ENCODE results near the gene PPIH. TPM values are rescaled to one million over a fixed set of nuclear protein-coding genes. Genes with fewer than 3 reads are reported as not detected.
A peak's percentile ranks its signal among the peaks of the same experiment; 100 is the strongest.
"Not testable (repeated sequence)": the region's sequence is repeated elsewhere in the genome, so short reads cannot be mapped to it uniquely, and the experiment has no call there.

Gene PPIH
- total and polyA plus RNA-seq, 4 experiments from 2014 or later: 40.5 to 74.4 (median 54.4) TPM

GRCh38 chr1:42681741-42682483 is 23.7 kb downstream of the PPIH start, which contains the start of gene YBX1:
Gene YBX1, plus strand, starts transcription at chr1:42682418. Its CDS starts 148 bp downstream, at chr1:42682566.
- ChIA-PET CTCF (ENCODE audit: partially characterized antibody) (interaction anchor here (1.0 to 2.0 kb wide), 5 partner anchors 10 to 24 kb away, joined by 3 to 7 read pairs (median 5); partner anchors contain the start of gene PPIH), POLR2A (ENCODE audit: partially characterized antibody) (interaction anchor here (0.7 to 5.1 kb wide), 19 partner anchors 11 to 969 kb away, joined by 3 to 123 read pairs (median 8); partner anchors contain the start of genes C1orf50, CCDC30, CFAP57 and EBNA1BP2)
- Histone ChIP-seq H3K4me1 (ENCODE audit: insufficient read depth, low read length) (peaks cover 49% of the 10 kb centered on the region), H3K4me3 (ENCODE audit: low read length in 2 of 2) (peak within 1 kb of the TSS; percentile 77 to 90), H3K27ac (ENCODE audit: low read depth, low read length) (peak within 1 kb of the TSS; percentile 78), H3K36me3 (ENCODE audit: insufficient read depth, low read length) (no peaks in the 10 kb centered on the region), H3K27me3 (ENCODE audit: insufficient read depth, low read length) (no peaks in the 10 kb centered on the region), H3K9me3 (ENCODE audit: control insufficient read depth in 1 of 2, low read length in 2 of 2) (no peaks in the 10 kb centered on the region)
- peak within 1 kb of the TSS; percentile 96 to 99 (median 99) for H3K27ac Mint-ChIP-seq
- intact Hi-C loops (cut with micrococcal nuclease): loop anchor here (1.0 to 10.0 kb wide), 8 partner anchors 24 to 787 kb away; partner anchors contain the start of genes C1orf50, CCDC30, ERMAP and FOXJ3
- peak within 1 kb of the TSS; percentile 96 to 100 (median 98) for H3K4me3 Mint-ChIP-seq
- H3K4me1 Mint-ChIP-seq: peaks cover 43 to 61% (median 52%) of the 10 kb centered on the region in 4 donors
- DNase-seq: peak; percentile 97 to 98 (median 97)
- peaks cover 0 to 5% (median 0%) of the 10 kb centered on the region in 8 donors for H3K9me3 Mint-ChIP-seq
- H3K36me3 Mint-ChIP-seq: peaks cover 18 to 31% of the 10 kb centered on the region in 2 donors
- no peaks in the 10 kb centered on the region for H3K27me3 Mint-ChIP-seq

GRCh38 chr1:42682484-42682738 is 24.2 kb downstream of the PPIH start:
- DNase-seq; H3K36me3 ChIP-seq (ENCODE audit: insufficient read depth, low read length); H3K9me3 ChIP-seq (ENCODE audit: control insufficient read depth in 1 of 2, low read length in 2 of 2); H3K9me3 Mint-ChIP-seq; H3K27me3 Mint-ChIP-seq; H3K27me3 ChIP-seq (ENCODE audit: insufficient read depth, low read length): not testable (repeated sequence)
- intact Hi-C loops (cut with micrococcal nuclease): loop anchor here (1.0 to 10.0 kb wide), 8 partner anchors 24 to 788 kb away; partner anchors contain the start of genes C1orf50, CCDC30, ERMAP and FOXJ3
- Mint-ChIP-seq H3K4me1 (peaks cover 47 to 66% (median 56%) of the 10 kb centered on the region in 4 donors), H3K27ac (peak overlapping the region; percentile 96 to 99 (median 98)), H3K36me3 (peaks cover 18 to 31% of the 10 kb centered on the region in 2 donors), H3K4me3 (peak overlapping the region; percentile 92 to 100 (median 97))
- peak overlapping the region; percentile 70 for H3K27ac ChIP-seq (ENCODE audit: low read depth, low read length)
- H3K4me1 ChIP-seq (ENCODE audit: insufficient read depth, low read length): peaks cover 54% of the 10 kb centered on the region
- POLR2A ChIA-PET (ENCODE audit: partially characterized antibody): interaction anchor here (0.7 to 5.1 kb wide), 21 partner anchors 10 to 969 kb away, joined by 3 to 123 read pairs (median 8); partner anchors contain the start of genes C1orf50, CCDC30, CFAP57 and EBNA1BP2
- peak overlapping the region in 1 of 2 donors; percentile 90 for H3K4me3 ChIP-seq (ENCODE audit: low read length in 2 of 2)
- CTCF ChIA-PET (ENCODE audit: partially characterized antibody): interaction anchor here (1.8 to 2.0 kb wide), 3 partner anchors 10 to 24 kb away, joined by 4 to 7 read pairs (median 5); partner anchors contain the start of gene PPIH

- ChIA-PET POLR2A (ENCODE audit: partially characterized antibody) (interaction anchor here (0.7 to 5.1 kb wide), 24 partner anchors 10 to 968 kb away, joined by 3 to 123 read pairs (median 6); partner anchors contain the start of genes C1orf50, CCDC30, CFAP57 and EBNA1BP2), CTCF (ENCODE audit: partially characterized antibody) (interaction anchor here (0.6 to 2.0 kb wide), 7 partner anchors 9 to 367 kb away, joined by 3 to 7 read pairs (median 4); partner anchors contain the start of genes PPIH and ZNF691)
- peak; percentile 65 to 77 (median 74) for DNase-seq
- no peaks in the 10 kb centered on the region for H3K27me3 ChIP-seq (ENCODE audit: insufficient read depth, low read length)
- H3K27ac Mint-ChIP-seq: peak overlapping the region; percentile 91 to 99 (median 96)
- H3K4me1 ChIP-seq (ENCODE audit: insufficient read depth, low read length): peaks cover 59% of the 10 kb centered on the region
- H3K9me3 ChIP-seq (ENCODE audit: control insufficient read depth in 1 of 2, low read length in 2 of 2): no peaks in the 10 kb centered on the region
- peaks cover 21 to 36% of the 10 kb centered on the region in 2 donors for H3K36me3 Mint-ChIP-seq
- H3K36me3 ChIP-seq (ENCODE audit: insufficient read depth, low read length): no peaks in the 10 kb centered on the region
- intact Hi-C loops (cut with micrococcal nuclease): loop anchor here (1.0 to 10.0 kb wide), 8 partner anchors 25 to 788 kb away; partner anchors contain the start of genes C1orf50, CCDC30, ERMAP and FOXJ3
- H3K4me3 ChIP-seq (ENCODE audit: low read length in 2 of 2): peak overlapping the region; percentile 48 to 58
- no peaks in the 10 kb centered on the region for H3K27me3 Mint-ChIP-seq
- peaks cover 0 to 5% (median 0%) of the 10 kb centered on the region in 8 donors for H3K9me3 Mint-ChIP-seq
- peak overlapping the region; percentile 78 for H3K27ac ChIP-seq (ENCODE audit: low read depth, low read length)
- H3K4me1 Mint-ChIP-seq: peaks cover 52 to 71% (median 61%) of the 10 kb centered on the region in 4 donors
- H3K4me3 Mint-ChIP-seq: peak overlapping the region; percentile 89 to 99 (median 96)
These were observed 24.7 kb downstream of the PPIH start for GRCh38 chr1:42682739-42683531.

- H3K4me1 ChIP-seq (ENCODE audit: insufficient read depth, low read length): peaks cover 71% of the 10 kb centered on the region
- no peaks in the 10 kb centered on the region for H3K27me3 Mint-ChIP-seq
- peak overlapping the region; percentile 85 to 99 (median 96) for H3K27ac Mint-ChIP-seq
- POLR2A ChIA-PET (ENCODE audit: partially characterized antibody): interaction anchor here (0.9 to 5.1 kb wide), 10 partner anchors 8 to 764 kb away, joined by 3 to 123 read pairs (median 17); partner anchors contain the start of genes C1orf50, ERMAP, P3H1 and PPIH
- peak overlapping the region; percentile 89 to 99 (median 96) for H3K4me3 Mint-ChIP-seq
- intact Hi-C loops (cut with micrococcal nuclease): loop anchor here (5.0 to 10.0 kb wide), 2 partner anchors 133 to 789 kb away; partner anchors contain the start of genes ERMAP and SVBP
- H3K27ac ChIP-seq (ENCODE audit: low read depth, low read length): peak overlapping the region; percentile 78
- H3K36me3 Mint-ChIP-seq: peaks cover 21 to 44% of the 10 kb centered on the region in 2 donors
- no peaks in the 10 kb centered on the region for H3K27me3 ChIP-seq (ENCODE audit: insufficient read depth, low read length)
- peak in 2 of 5 donors; percentile 15 to 55 for DNase-seq
- CTCF ChIA-PET (ENCODE audit: partially characterized antibody): interaction anchor here (0.9 to 2.0 kb wide), 3 partner anchors 26 to 368 kb away, joined by 3 to 7 read pairs (median 4); partner anchors contain the start of gene PPIH
- H3K9me3 Mint-ChIP-seq: peaks cover 0 to 5% (median 0%) of the 10 kb centered on the region in 8 donors
- H3K4me1 Mint-ChIP-seq: peaks cover 63 to 83% (median 72%) of the 10 kb centered on the region in 4 donors
- peak overlapping the region; percentile 7 to 58 for H3K4me3 ChIP-seq (ENCODE audit: low read length in 2 of 2)
- H3K9me3 ChIP-seq (ENCODE audit: control insufficient read depth in 1 of 2, low read length in 2 of 2): no peaks in the 10 kb centered on the region
- no peaks in the 10 kb centered on the region for H3K36me3 ChIP-seq (ENCODE audit: insufficient read depth, low read length)
These were observed 25.9 kb downstream of the PPIH start for GRCh38 chr1:42684139-42684538.

- peaks cover 0 to 5% (median 0%) of the 10 kb centered on the region in 8 donors for H3K9me3 Mint-ChIP-seq
- Histone ChIP-seq H3K4me1 (ENCODE audit: insufficient read depth, low read length) (peaks cover 81% of the 10 kb centered on the region), H3K27me3 (ENCODE audit: insufficient read depth, low read length) (no peaks in the 10 kb centered on the region), H3K9me3 (ENCODE audit: control insufficient read depth in 1 of 2, low read length in 2 of 2) (no peaks in the 10 kb centered on the region), H3K36me3 (ENCODE audit: insufficient read depth, low read length) (no peaks in the 10 kb centered on the region), H3K4me3 (ENCODE audit: low read length in 2 of 2) (no peak overlapping the region), H3K27ac (ENCODE audit: low read depth, low read length) (no peak overlapping the region)
- H3K27ac Mint-ChIP-seq: peak overlapping the region in 3 of 7 donors; percentile 42 to 48 (median 47)
- peaks cover 69 to 93% (median 79%) of the 10 kb centered on the region in 4 donors for H3K4me1 Mint-ChIP-seq
- H3K36me3 Mint-ChIP-seq: peaks cover 24 to 49% of the 10 kb centered on the region in 2 donors
- no peak for DNase-seq
- peak overlapping the region in 7 of 8 donors; percentile 17 to 72 (median 39) for H3K4me3 Mint-ChIP-seq
- ChIA-PET CTCF (ENCODE audit: partially characterized antibody) (no interaction called here), POLR2A (ENCODE audit: partially characterized antibody) (interaction anchor here (1.4 kb wide), 1 partner anchor 24 kb away, joined by 4 read pairs; no protein-coding TSS in a partner anchor)
- no peaks in the 10 kb centered on the region for H3K27me3 Mint-ChIP-seq
- intact Hi-C loops (cut with micrococcal nuclease): loop anchor here (10.0 kb wide), 1 partner anchor 792 kb away; no protein-coding TSS in a partner anchor
These were observed 28.2 kb downstream of the PPIH start for GRCh38 chr1:42686418-42686817.

GRCh38 chr1:42689912-42690311 is 31.7 kb downstream of the PPIH start:
- Histone ChIP-seq H3K4me1 (ENCODE audit: insufficient read depth, low read length) (peaks cover 90% of the 10 kb centered on the region), H3K4me3 (ENCODE audit: low read length in 2 of 2) (no peak overlapping the region), H3K27ac (ENCODE audit: low read depth, low read length) (no peak overlapping the region), H3K36me3 (ENCODE audit: insufficient read depth, low read length) (peaks cover 11% of the 10 kb centered on the region), H3K27me3 (ENCODE audit: insufficient read depth, low read length) (no peaks in the 10 kb centered on the region), H3K9me3 (ENCODE audit: control insufficient read depth in 1 of 2, low read length in 2 of 2) (no peaks in the 10 kb centered on the region)
- H3K36me3 Mint-ChIP-seq: peaks cover 17 to 46% of the 10 kb centered on the region in 2 donors
- POLR2A ChIA-PET (ENCODE audit: partially characterized antibody): interaction anchor here (0.8 to 5.2 kb wide), 4 partner anchors 8 to 126 kb away, joined by 3 to 39 read pairs (median 4); partner anchors contain the start of genes PPIH and YBX1
- H3K27me3 Mint-ChIP-seq: no peaks in the 10 kb centered on the region
- peak overlapping the region in 2 of 7 donors; percentile 5 to 39 for H3K27ac Mint-ChIP-seq
- H3K4me1 Mint-ChIP-seq: peaks cover 75 to 98% (median 87%) of the 10 kb centered on the region in 4 donors
- intact Hi-C loops (cut with micrococcal nuclease): loop anchor here (10.0 kb wide), 1 partner anchor 795 kb away; no protein-coding TSS in a partner anchor
- no peak for DNase-seq
- peak overlapping the region in 5 of 8 donors; percentile 9 to 67 (median 29) for H3K4me3 Mint-ChIP-seq
- CTCF ChIA-PET (ENCODE audit: partially characterized antibody): interaction anchor here (1.0 to 1.1 kb wide), 2 partner anchors 32 to 112 kb away, joined by 3 to 5 read pairs; partner anchors contain the start of gene PPIH
- H3K9me3 Mint-ChIP-seq: no peaks in the 10 kb centered on the region

All from CD4-positive, alpha-beta memory T cell (primary cell).